ENCODE data around the gene ATP11A.

ATP11A gene

GRCh38 chr13:112689303-112690245, at the start of gene ATP11A:
Gene ATP11A (plus strand): TSS chr13:112690038. CDS start chr13:112690417, 379 bp downstream.
- DNase-seq: peak; percentile 90

DNA sequence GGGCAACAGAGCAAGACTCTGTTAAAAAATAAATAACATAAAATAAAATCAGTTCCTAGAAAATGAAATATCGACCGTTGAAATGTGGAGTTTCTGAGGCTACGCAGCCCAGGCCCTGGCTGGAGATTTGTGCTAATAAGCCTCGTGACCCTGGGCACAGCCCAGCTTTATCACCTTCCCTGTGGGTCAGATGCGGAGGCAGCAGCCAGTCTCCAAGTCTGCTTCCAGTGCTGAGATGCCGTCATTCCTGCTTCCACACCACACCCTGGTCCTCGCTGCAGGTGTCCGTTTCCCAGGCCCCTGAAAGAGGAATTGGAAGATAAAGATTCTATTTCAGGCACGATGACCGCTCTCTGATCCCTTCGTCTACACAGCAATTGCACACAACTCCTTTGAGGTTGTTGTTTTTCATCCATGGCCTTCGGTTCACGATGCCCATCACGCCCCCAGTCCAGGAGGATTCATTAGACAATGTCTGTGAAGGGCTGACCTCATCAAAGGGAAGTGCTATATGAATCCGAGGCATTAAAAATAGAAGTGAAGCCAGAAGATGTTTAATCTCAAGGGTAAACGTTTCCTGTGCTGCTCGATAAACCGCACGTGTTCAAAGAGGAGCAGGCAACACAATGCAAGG, 48.3 kb upstream of the ATP11A start:
- no peak for DNase-seq

- DNase-seq: no peak
Measured at GRCh38 chr13:112642090-112642460, 47.8 kb upstream of the ATP11A start.

DNA sequence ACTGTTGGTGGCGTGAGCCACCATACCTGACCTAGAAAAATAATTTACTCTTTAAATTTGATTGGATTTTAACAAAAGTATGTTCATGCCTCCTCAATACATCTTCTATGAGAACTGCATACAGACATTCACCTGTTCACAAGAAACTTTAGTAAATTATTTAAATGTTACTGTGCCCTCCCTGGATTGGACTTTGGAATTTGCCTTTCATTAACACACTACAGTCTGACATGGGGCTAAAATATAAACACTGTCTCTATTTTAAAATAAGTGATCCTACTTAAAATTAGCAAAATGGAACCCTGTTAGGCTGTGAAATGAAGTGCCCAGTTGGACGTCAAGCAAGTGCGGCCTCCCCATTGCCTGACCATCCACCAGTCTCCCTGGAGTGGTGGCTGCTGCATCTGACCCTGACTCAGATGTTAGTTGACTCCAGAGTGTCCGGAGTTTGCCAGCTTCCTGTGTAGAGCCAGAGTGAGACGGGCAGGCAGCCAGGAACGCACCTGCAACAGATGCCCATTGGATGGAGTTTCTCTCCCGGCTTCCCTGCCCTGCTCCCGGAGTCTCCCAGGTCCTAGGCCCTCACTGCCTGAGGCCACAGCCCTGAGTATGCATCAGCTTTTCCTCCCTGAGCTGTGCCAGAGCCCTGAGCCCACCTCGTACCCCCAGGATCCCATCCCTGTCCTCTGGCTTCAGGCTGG, 45.9 kb upstream of the ATP11A start:
- DNase-seq: no peak

- no peak for DNase-seq
Measured at GRCh38 chr13:112645327-112645914, 44.4 kb upstream of the ATP11A start.

DNA sequence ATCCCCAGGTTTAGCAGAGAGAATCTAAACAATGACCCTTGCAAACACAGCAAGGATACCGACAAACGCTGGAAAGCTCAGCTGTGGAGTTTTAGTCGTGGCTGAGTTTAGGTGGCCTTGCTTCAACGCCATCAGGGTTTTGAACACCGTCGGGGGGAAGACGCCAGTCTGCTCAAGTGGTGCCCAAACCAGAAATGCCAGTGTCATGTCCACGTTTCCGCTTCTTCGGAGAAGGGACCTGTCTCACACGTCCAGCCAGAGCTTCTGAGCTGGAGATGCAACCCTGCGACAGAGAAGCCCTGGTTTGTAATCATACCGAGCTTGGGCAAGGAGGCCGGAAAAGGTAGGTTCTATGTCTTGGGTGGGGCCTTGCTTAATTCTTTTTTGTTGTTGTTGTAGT, 42.6 kb upstream of the ATP11A start:
- DNase-seq: no peak

GRCh38 chr13:112648101-112648500, 41.7 kb upstream of the ATP11A start:
- no peak for DNase-seq

- DNase-seq: no peak
Measured at GRCh38 chr13:112648966-112649690, 40.7 kb upstream of the ATP11A start.

GRCh38 chr13:112651311-112651710, 38.5 kb upstream of the ATP11A start:
- DNase-seq: peak; percentile 43

DNA sequence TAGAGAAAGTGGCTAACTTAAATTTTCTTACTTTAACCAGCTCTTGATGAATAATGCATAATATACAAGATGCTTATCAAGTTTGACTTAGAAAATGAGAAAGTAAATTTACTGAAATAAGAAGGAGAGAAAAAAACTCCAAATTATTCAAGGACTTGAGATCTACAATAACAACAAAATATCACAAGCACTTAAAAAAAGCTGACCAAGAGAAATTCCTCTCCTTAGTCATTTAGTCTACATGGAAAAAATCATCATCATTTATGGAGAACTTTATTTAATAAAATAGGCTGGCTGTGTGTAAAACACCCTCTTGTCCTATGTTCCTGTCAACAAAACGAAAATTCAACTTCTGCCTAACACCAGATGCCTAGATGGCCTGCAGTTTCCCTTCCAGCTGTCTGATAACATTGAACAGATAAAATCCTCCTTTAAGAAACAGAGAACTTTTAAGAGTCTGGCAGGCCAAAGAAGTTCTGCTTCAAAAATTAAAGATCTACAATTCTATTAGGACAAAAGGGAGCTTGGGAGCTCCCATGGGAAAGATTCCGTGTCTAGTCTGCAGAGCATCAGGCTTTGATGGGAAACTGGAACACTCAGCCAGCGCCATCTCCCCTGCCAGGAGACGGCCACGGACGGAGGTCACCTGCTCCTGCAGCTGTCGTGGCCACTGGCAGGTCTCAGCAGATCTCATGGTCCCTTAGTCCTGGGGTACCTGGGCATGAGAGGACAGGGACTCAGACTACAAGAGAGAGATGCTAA, 37.9 kb upstream of the ATP11A start:
- no peak for DNase-seq

DNA sequence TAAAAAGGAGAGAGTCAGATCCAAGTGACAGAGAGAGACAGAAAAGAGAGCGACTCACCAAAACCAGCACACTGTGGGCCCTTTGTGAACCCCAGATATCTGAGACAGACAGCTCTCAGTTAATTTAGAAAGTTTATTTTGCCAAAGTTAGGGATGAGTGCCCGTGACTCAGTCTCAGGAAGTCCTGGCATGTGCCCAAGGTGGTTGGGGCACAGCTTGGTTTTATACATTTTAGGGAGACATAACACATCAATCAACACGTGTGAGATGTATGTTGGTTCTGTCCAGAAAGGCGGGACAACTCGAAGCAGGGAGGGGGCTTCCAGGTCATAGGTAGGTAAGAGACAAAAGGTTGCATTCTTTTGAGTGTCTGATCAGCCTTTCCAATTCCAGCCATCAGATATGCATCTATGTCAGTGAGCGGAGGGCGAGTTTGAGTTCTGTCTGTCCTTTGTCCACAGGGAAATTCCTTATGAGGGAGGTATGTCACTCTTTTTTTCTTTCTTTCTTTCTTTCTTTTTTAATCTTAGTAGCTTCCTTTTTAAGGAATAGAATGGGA, 37.2 kb upstream of the ATP11A start:
- no peak for DNase-seq

- no peak for DNase-seq
Measured at GRCh38 chr13:112653071-112653470, 36.8 kb upstream of the ATP11A start.

GRCh38 chr13:112655913-112656312, 33.9 kb upstream of the ATP11A start:
- DNase-seq: no peak

GRCh38 chr13:112657850-112658445, 31.9 kb upstream of the ATP11A start:
- no peak for DNase-seq

- DNase-seq: no peak
Measured at GRCh38 chr13:112658808-112659207, 31.0 kb upstream of the ATP11A start.

DNA sequence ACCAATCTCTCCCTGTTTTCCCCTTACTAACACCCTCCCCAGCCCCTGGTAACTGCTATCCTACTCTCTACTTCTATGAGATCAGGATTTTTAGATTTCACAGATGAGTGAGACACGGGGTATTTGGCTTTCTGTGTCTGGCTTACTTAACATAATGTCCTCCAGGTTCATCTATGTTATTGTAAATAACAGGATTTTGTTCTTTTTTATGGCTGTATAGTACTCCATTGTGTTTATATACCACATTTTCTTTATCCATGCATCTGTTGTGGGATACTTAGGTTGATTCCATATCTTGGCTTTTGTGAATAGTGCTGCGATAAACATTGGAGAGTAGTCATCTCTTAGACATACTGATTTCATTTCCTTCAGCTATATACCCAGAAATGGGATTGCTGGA, 28.5 kb upstream of the ATP11A start:
- no peak for DNase-seq

GRCh38 chr13:112664501-112665203, 25.2 kb upstream of the ATP11A start:
- peak; percentile 17 for DNase-seq

- no peak for DNase-seq
Measured at GRCh38 chr13:112668924-112669323, 20.9 kb upstream of the ATP11A start.

DNA sequence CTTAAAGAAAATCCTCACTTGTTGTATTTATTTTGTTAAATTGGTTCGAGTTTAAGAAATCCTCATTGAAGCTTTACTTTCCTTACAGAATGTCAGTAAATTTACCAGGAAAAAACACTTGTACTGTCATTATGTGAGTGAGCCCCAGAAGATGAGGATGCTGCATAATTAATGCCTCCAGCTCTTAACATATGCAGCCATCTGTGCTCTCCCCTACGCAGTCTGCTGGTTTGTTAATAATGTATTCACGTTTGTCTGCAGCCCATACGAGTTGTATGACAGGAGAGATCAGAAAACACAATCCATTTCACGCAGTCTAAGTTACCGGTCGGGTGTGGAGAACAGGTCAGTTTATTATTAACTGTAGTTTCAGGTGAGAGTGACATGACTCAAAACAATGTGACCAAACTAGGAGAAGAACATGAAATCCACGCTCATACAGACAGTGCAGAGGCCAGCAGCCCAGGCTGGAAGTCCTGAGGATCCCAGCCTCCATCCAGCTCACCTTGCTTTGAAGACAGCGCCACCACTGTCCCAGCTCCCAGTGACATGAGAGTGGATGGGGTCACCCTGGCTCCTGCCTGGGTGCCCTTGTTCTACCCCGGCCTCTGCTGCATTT, 19.8 kb upstream of the ATP11A start:
- DNase-seq: no peak

DNA sequence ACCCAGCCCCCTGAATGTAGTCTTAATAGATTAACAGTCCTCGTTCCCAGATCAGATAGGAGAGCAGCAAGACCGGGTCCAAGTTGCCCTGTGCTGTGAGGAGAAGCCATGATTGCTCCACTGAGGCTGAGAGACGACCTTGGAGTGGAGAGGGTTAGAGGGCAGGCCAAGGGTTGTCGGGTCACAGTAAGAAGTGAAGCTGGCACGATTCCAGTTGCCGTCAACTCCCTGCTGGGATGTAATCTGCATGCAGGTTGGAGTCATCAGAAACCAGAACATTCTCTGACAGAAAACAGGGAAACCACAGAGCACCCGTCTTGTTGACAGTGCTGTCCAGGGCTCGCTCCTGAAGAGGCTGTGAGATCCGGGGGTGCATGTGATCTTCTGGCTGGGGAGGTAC, 19.0 kb upstream of the ATP11A start:
- no peak for DNase-seq

All from NCI-H226 (cell line).